ENCODE data around the gene MOV10. TPM values are rescaled to one million over a fixed set of nuclear protein-coding genes. Genes with fewer than 3 reads are reported as not detected.

The MOV10 gene
- total RNA-seq, 1 experiment from 2014 or later: 57.1 TPM

DNA sequence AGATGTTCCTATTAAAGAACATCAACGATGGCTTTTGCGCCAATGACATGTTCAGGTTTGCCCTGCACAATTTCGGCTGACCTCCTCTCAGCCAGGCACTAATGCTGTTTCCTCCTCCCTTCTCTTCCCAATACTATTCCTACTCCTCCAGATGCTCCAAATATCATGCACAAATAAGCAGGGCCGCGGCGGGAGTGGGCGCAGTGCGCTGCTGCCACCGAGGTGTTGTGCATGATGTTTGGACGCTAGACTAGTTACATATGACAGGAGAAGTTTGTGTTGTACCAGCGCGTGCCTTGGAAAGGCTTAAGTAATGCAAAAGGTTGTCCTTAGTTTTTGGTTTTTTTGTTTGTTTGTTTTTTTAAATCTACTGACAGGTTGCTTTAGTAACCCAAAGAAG, 73.9 kb downstream of the MOV10 start:
- Histone ChIP-seq H3K4me3 (ENCODE audit: insufficient read depth, low read depth, low read length) (no peak overlapping the region), H3K27me3 (ENCODE audit: control insufficient read depth, insufficient read depth, low read length) (peaks cover 21% of the 10 kb centered on the region), H3K36me3 (replicated peaks; ENCODE audit: control insufficient read depth, insufficient read depth, low read length) (no peaks in the 10 kb centered on the region)
- DNase-seq: no peak

Other genes starting within 250 kb of the MOV10 start
- 0.14 and 0.22 TPM in 2 replicates for gene WNT2B, start 165.7 kb upstream of the MOV10 start, total RNA-seq (2014; rRNA removed; shearing (Covaris generic))
- gene ST7L, start 55.5 kb upstream of the MOV10 start, total RNA-seq (2014; rRNA removed; shearing (Covaris generic)): 16.6 and 28.5 TPM in 2 replicates
- 116 and 143 TPM in 2 replicates for gene CAPZA1, start 54.8 kb upstream of the MOV10 start, total RNA-seq (2014; rRNA removed; shearing (Covaris generic))
- gene RHOC, start 32.5 kb downstream of the MOV10 start, total RNA-seq (2014; rRNA removed; shearing (Covaris generic)): 71.9 and 121 TPM in 2 replicates
- 4.6 and 7.7 TPM in 2 replicates for gene PPM1J, start 40.7 kb downstream of the MOV10 start, total RNA-seq (2014; rRNA removed; shearing (Covaris generic))